ENCODE results near the gene ELF2.

The ELF2 gene

DNA sequence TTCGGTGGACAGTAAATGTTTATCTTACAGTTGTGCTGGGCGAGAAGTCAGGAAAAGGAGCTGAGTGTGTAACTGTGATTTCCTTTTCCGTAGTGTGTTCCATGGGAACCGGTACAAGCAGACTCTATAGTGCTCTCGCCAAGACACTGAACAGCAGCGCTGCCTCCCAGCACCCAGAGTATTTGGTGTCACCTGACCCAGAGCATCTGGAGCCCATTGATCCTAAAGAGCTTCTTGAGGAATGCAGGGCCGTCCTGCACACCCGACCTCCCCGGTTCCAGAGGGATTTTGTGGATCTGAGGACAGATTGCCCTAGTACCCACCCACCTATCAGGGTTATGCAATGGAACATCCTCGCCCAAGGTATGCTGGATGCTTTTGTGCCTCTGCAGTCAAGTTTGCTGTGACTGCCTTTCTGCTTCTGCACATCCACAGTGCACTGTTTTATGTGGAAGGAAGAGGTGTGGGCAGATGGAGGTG, 134.0 kb downstream of the ELF2 start:
- peaks cover 49% of the 10 kb centered on the region for H3K79me2 ChIP-seq (ENCODE audit: insufficient read depth, low read length)
- H3K36me3 ChIP-seq (ENCODE audit: insufficient read depth, low read length): peaks cover 60% of the 10 kb centered on the region
- H2AFZ ChIP-seq (ENCODE audit: low read length): no peak overlapping the region

DNA sequence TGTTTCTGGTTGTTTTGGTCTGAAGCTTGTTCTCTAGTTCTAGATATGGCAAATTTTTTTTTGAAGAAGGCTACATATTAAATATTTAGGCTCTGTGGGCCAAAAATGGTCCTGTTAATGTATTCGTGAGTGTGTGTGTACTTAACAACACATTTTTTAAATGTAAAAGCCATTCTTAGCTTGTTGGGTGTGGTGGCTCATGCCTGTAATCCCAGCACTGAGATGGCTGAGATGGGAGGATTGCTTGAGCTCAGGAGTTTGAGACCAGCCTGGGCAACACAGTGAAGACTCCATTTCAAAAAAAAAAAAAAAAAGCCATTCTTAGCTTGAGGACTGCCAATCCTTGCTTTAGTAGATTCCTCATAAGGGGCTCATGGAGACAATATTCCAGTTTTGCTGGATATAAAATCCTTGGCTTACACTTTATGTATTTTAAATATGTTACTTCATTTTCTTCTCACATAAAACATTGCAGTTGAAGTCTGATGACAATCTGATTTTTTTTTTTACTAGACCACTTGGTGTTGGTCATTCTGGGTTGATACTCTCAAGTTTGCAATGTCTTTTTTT, 138.1 kb downstream of the ELF2 start:
- H3K79me2 ChIP-seq (ENCODE audit: insufficient read depth, low read length): peaks cover 87% of the 10 kb centered on the region

More for the DNA sequence above, 134.0 kb downstream of the ELF2 start:
- TF ChIP-seq, protein P1, sequence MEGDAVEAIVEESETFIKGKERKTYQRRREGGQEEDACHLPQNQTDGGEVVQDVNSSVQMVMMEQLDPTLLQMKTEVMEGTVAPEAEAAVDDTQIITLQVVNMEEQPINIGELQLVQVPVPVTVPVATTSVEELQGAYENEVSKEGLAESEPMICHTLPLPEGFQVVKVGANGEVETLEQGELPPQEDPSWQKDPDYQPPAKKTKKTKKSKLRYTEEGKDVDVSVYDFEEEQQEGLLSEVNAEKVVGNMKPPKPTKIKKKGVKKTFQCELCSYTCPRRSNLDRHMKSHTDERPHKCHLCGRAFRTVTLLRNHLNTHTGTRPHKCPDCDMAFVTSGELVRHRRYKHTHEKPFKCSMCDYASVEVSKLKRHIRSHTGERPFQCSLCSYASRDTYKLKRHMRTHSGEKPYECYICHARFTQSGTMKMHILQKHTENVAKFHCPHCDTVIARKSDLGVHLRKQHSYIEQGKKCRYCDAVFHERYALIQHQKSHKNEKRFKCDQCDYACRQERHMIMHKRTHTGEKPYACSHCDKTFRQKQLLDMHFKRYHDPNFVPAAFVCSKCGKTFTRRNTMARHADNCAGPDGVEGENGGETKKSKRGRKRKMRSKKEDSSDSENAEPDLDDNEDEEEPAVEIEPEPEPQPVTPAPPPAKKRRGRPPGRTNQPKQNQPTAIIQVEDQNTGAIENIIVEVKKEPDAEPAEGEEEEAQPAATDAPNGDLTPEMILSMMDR (conservative IDR thresholded peaks at IDR 0.05; ENCODE audit: low read length): no peak
- TF ChIP-seq EZH2phosphoT487 (IDR thresholded peaks at IDR 0.05; ENCODE audit: borderline replicate concordance): no peak
- Histone ChIP-seq H3K4me3 (ENCODE audit: low read length, poor library complexity, severe bottlenecking) (no peak overlapping the region), H3K27me3 (ENCODE audit: insufficient read depth, low read length, poor library complexity, severe bottlenecking) (no peaks in the 10 kb centered on the region), H3K9ac (ENCODE audit: low read depth, low read length, poor library complexity, severe bottlenecking) (no peak overlapping the region), H3K4me2 (ENCODE audit: low read depth, low read length, poor library complexity, severe bottlenecking) (no peak overlapping the region), H3K9me3 (ENCODE audit: insufficient read depth, low read depth, low read length) (no peaks in the 10 kb centered on the region), H3K4me1 (ENCODE audit: insufficient read depth, low read length, poor library complexity, severe bottlenecking) (peaks cover 5% of the 10 kb centered on the region), H4K20me1 (ENCODE audit: insufficient read depth, low read length, poor library complexity, severe bottlenecking) (peaks cover 34% of the 10 kb centered on the region), H3F3A (ENCODE audit: low read depth) (no peaks in the 10 kb centered on the region), H3K9me2 (replicated peaks; ENCODE audit: low read depth, low read length) (no peaks in the 10 kb centered on the region)

GRCh38 chr4:139036885-139037284, 140.1 kb downstream of the ELF2 start:
- Histone ChIP-seq H3K4me3 (ENCODE audit: low read length, poor library complexity, severe bottlenecking) (no peak overlapping the region), H3K9ac (ENCODE audit: low read depth, low read length, poor library complexity, severe bottlenecking) (no peak overlapping the region), H4K20me1 (ENCODE audit: insufficient read depth, low read length, poor library complexity, severe bottlenecking) (peaks cover 74% of the 10 kb centered on the region), H3K36me3 (ENCODE audit: insufficient read depth, low read length) (peaks cover 20% of the 10 kb centered on the region; the same call in 1 of the 2 replicates), H3F3A (ENCODE audit: low read depth) (no peaks in the 10 kb centered on the region), H3K4me2 (ENCODE audit: low read depth, low read length, poor library complexity, severe bottlenecking) (peak overlapping the region; percentile 1), H3K79me2 (ENCODE audit: insufficient read depth, low read length) (peaks cover 93% of the 10 kb centered on the region), H2AFZ (ENCODE audit: low read length) (no peak overlapping the region), H3K9me2 (replicated peaks; ENCODE audit: low read depth, low read length) (no peaks in the 10 kb centered on the region), H3K9me3 (ENCODE audit: insufficient read depth, low read depth, low read length) (no peaks in the 10 kb centered on the region), H3K27me3 (ENCODE audit: insufficient read depth, low read length, poor library complexity, severe bottlenecking) (no peaks in the 10 kb centered on the region), H3K4me1 (ENCODE audit: insufficient read depth, low read length, poor library complexity, severe bottlenecking) (peaks cover 13% of the 10 kb centered on the region)
- TF ChIP-seq, protein P1 (conservative IDR thresholded peaks at IDR 0.05; ENCODE audit: low read length): no peak
- TF ChIP-seq EZH2phosphoT487 (IDR thresholded peaks at IDR 0.05; ENCODE audit: borderline replicate concordance): no peak

More for the DNA sequence above, 138.1 kb downstream of the ELF2 start:
- Histone ChIP-seq H3F3A (ENCODE audit: low read depth) (no peaks in the 10 kb centered on the region), H3K4me1 (ENCODE audit: insufficient read depth, low read length, poor library complexity, severe bottlenecking) (peaks cover 13% of the 10 kb centered on the region), H3K27me3 (ENCODE audit: insufficient read depth, low read length, poor library complexity, severe bottlenecking) (no peaks in the 10 kb centered on the region), H2AFZ (ENCODE audit: low read length) (no peak overlapping the region), H3K9me3 (ENCODE audit: insufficient read depth, low read depth, low read length) (no peaks in the 10 kb centered on the region), H3K4me3 (ENCODE audit: low read length, poor library complexity, severe bottlenecking) (no peak overlapping the region), H4K20me1 (ENCODE audit: insufficient read depth, low read length, poor library complexity, severe bottlenecking) (peaks cover 63% of the 10 kb centered on the region), H3K9ac (ENCODE audit: low read depth, low read length, poor library complexity, severe bottlenecking) (no peak overlapping the region), H3K4me2 (ENCODE audit: low read depth, low read length, poor library complexity, severe bottlenecking) (no peak overlapping the region), H3K9me2 (replicated peaks; ENCODE audit: low read depth, low read length) (no peaks in the 10 kb centered on the region), H3K36me3 (ENCODE audit: insufficient read depth, low read length) (peaks cover 28% of the 10 kb centered on the region; the same call in 1 of the 2 replicates)
- TF ChIP-seq, protein P1 (conservative IDR thresholded peaks at IDR 0.05; ENCODE audit: low read length): no peak
- no peak for TF ChIP-seq EZH2phosphoT487 (IDR thresholded peaks at IDR 0.05; ENCODE audit: borderline replicate concordance)
